T47D (cell line): Measurements from ENCODE around the gene AKIRIN1.
A peak's percentile ranks its signal among the peaks of the same experiment; 100 is the strongest.
"Not testable (repeated sequence)": the region's sequence is repeated elsewhere in the genome, so short reads cannot be mapped to it uniquely, and the experiment has no call there.

ENCODE experiments used
- DNase-seq, 2 experiments: peaks; one replicate each; pipeline versions ENCODE4 v3.0.0 to v3.0.0-alpha.2; 2011 to 2012; ENCODE audit warnings: low read depth in 1 of 2, low spot score in 1 of 2
- JUND ChIP-seq: IDR thresholded peaks from 2 replicates; pipeline ENCODE4 v1.6.1; 2012; ENCODE audit warnings: low read depth
- in situ Hi-C: cut with HindIII; loops from 2 replicates; pipeline ENCODE4 v1.10.0; 2016; ENCODE audit warnings: low sequenced_read_pairs, low pct_unique_long_range_greater_than_20kb

The AKIRIN1 gene

GRCh38 chr1:38990738-38991637 is at the start of gene AKIRIN1:
TSS of gene AKIRIN1 (plus strand) at chr1:38991276. CDS start at chr1:38991381, 105 bp downstream.
- no peak for TF ChIP-seq JUND
- DNase-seq, result peak; percentile 87 to 94
- in situ Hi-C loops, result no loop called here

- no peak for TF ChIP-seq JUND
- peak; percentile 70 to 88 for DNase-seq
- in situ Hi-C loops, result no loop called here
Measured at GRCh38 chr1:38941527-38942019, 49.5 kb upstream of the AKIRIN1 start, which contains the start of gene RHBDL2. TSS of gene RHBDL2 (minus strand) at chr1:38941830. CDS start at chr1:38919212, 22,618 bp downstream.

- no peak for DNase-seq
- TF ChIP-seq JUND, result no peak
- in situ Hi-C loops, result no loop called here
Measured at GRCh38 chr1:38942664-38943428, 48.2 kb upstream of the AKIRIN1 start.

- TF ChIP-seq JUND, result no peak
- in situ Hi-C loops, result no loop called here
- no peak for DNase-seq
Measured at GRCh38 chr1:38944547-38944946, 46.5 kb upstream of the AKIRIN1 start.

- DNase-seq, result no peak
- in situ Hi-C loops, result no loop called here
- no peak for TF ChIP-seq JUND
Measured at GRCh38 chr1:38950553-38950952, 40.5 kb upstream of the AKIRIN1 start.

- in situ Hi-C loops, result no loop called here
- no peak for TF ChIP-seq JUND
- no peak for DNase-seq
Measured at GRCh38 chr1:38953433-38953860, 37.6 kb upstream of the AKIRIN1 start.

GRCh38 chr1:38958967-38959366 is 32.1 kb upstream of the AKIRIN1 start:
- DNase-seq, result peak in 1 of 2 experiments; percentile 59
- in situ Hi-C loops, result no loop called here
- no peak for TF ChIP-seq JUND

GRCh38 chr1:38962113-38962512 is 29.0 kb upstream of the AKIRIN1 start:
- no peak for DNase-seq
- no peak for TF ChIP-seq JUND
- in situ Hi-C loops, result no loop called here

GRCh38 chr1:38962560-38962959 is 28.5 kb upstream of the AKIRIN1 start:
- DNase-seq, result no peak
- no peak for TF ChIP-seq JUND
- in situ Hi-C loops, result no loop called here

GRCh38 chr1:38964140-38964548 is 26.9 kb upstream of the AKIRIN1 start:
- DNase-seq, result peak in 1 of 2 experiments; percentile 29
- in situ Hi-C loops, result no loop called here
- TF ChIP-seq JUND, result no peak

- DNase-seq, in situ Hi-C loops: not testable (repeated sequence)
Measured at GRCh38 chr1:38973145-38973544, 17.9 kb upstream of the AKIRIN1 start.

GRCh38 chr1:38973659-38974437 is 17.2 kb upstream of the AKIRIN1 start:
- in situ Hi-C loops, result no loop called here
- DNase-seq, result no peak
- TF ChIP-seq JUND, result no peak

GRCh38 chr1:38977399-38978244 is 13.5 kb upstream of the AKIRIN1 start:
- in situ Hi-C loops, result not testable (repeated sequence)

GRCh38 chr1:38978245-38978542 is 12.9 kb upstream of the AKIRIN1 start:
- DNase-seq, in situ Hi-C loops: not testable (repeated sequence)

More at GRCh38 chr1:38977399-38978244, 13.5 kb upstream of the AKIRIN1 start:
- DNase-seq, result not testable (repeated sequence)

GRCh38 chr1:38979380-38979779 is 11.7 kb upstream of the AKIRIN1 start:
- in situ Hi-C loops, DNase-seq: not testable (repeated sequence)
